ENCODE measurements around the gene HNRNPA2B1.
A peak's percentile ranks its signal among the peaks of the same experiment; 100 is the strongest.
"Not testable (repeated sequence)": the region's sequence is repeated elsewhere in the genome, so short reads cannot be mapped to it uniquely, and the experiment has no call there.

The HNRNPA2B1 gene

GRCh38 chr7:26202019-26202990 lies 1.8 kb upstream of the HNRNPA2B1 start:
- peak; percentile 29 for DNase-seq
- Mint-ChIP-seq H3K4me3 (peak overlapping the region; percentile 94 to 99), H3K9me3 (no peaks in the 10 kb centered on the region), H3K27me3 (peaks cover 0 to 8% of the 10 kb centered on the region in 2 donors), H3K27ac (peak overlapping the region; percentile 94), H3K4me1 (peaks cover 24 to 54% of the 10 kb centered on the region in 2 donors), H3K36me3 (peaks cover 36 to 54% of the 10 kb centered on the region in 2 donors)
- ATAC-seq (replicated peaks), result peak; percentile 1 to 2

DNA sequence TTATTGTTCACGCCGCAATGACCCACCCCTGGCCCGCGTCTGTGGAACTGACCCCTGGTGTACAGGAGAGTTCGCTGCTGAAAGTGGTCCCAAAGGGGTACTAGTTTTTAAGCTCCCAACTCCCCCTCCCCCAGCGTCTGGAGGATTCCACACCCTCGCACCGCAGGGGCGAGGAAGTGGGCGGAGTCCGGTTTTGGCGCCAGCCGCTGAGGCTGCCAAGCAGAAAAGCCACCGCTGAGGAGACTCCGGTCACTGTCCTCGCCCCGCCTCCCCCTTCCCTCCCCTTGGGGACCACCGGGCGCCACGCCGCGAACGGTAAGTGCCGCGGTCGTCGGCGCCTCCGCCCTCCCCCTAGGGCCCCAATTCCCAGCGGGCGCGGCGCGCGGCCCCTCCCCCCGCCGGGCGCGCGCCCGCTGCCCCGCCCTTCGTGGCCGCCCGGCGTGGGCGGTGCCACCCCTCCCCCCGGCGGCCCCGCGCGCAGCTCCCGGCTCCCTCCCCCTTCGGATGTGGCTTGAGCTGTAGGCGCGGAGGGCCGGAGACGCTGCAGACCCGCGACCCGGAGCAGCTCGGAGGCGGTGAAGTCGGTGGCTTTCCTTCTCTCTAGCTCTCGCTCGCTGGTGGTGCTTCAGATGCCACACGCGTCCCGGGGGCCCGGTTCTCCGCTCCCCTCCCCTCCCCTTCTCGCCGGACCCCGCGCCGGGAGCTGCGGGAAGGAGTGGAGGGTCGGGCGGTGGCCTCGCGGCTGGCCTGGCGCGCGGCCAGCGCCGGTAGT lies 887 bp upstream of the HNRNPA2B1 start, which contains the start of gene CBX3:
TSS of gene CBX3 (plus strand) at position 499 of the 772 bp plus-strand sequence. CDS start 1,254 bp downstream, outside the sequence.
- H3K27me3 Mint-ChIP-seq, result peaks cover 0 to 8% of the 10 kb centered on the region in 2 donors
- peaks cover 40 to 56% of the 10 kb centered on the region in 2 donors for H3K36me3 Mint-ChIP-seq
- peak within 1 kb of the TSS; percentile 100 for H3K27ac Mint-ChIP-seq
- peak; percentile 92 for DNase-seq
- H3K9me3 Mint-ChIP-seq, result no peaks in the 10 kb centered on the region
- peak; percentile 56 to 61 for ATAC-seq (replicated peaks)
- H3K4me1 Mint-ChIP-seq, result peaks cover 28 to 58% of the 10 kb centered on the region in 2 donors
- peak within 1 kb of the TSS; percentile 94 to 99 for H3K4me3 Mint-ChIP-seq

GRCh38 chr7:26200038-26200443 lies 505 bp downstream of the HNRNPA2B1 start:
- peaks cover 0 to 8% of the 10 kb centered on the region in 2 donors for H3K27me3 Mint-ChIP-seq
- H3K4me1 Mint-ChIP-seq, result peaks cover 36 to 63% of the 10 kb centered on the region in 2 donors
- peak; percentile 24 to 25 for ATAC-seq (replicated peaks)
- DNase-seq, result peak; percentile 55
- H3K4me3 Mint-ChIP-seq, result peak overlapping the region; percentile 94 to 99
- H3K36me3 Mint-ChIP-seq, result peaks cover 49 to 64% of the 10 kb centered on the region in 2 donors
- H3K27ac Mint-ChIP-seq, result peak overlapping the region; percentile 100
- no peaks in the 10 kb centered on the region for H3K9me3 Mint-ChIP-seq

DNA sequence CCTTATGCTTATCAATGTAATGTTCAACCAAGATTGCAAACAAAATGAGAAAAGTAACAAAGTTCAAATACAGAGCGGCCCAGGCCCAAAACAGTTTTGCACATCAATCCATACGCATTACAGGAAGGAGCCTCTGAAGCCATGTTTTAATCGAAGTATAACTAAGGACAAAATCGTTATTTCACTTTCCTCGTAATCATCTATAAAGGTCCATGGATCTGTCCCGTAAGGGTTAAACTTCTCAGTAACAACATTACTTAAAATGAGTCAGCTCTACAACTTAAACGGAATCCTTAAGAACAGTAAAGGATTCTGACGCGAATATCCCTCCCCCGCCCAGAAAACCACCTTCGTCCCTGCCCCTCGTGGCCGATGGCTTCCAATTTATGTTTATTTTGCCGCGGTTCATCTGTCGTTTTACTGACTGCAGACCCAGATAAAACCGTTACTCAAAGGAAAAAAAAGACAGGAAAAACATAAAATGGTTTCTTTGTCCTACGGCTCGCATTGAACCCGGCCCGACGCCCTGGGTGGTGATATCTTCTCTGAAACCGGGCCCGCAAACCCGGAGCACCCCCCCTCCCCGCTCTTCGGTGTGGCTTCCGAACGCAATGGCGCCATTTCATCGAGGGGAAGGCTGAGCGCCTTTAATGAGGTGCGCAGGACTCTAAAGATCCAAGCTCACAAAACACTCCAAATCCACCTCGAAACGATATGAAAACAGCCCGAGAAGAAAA lies 1.1 kb downstream of the HNRNPA2B1 start:
- Mint-ChIP-seq H3K27me3 (peaks cover 0 to 8% of the 10 kb centered on the region in 2 donors), H3K27ac (peak overlapping the region; percentile 100), H3K9me3 (no peaks in the 10 kb centered on the region), H3K36me3 (peaks cover 52 to 65% of the 10 kb centered on the region in 2 donors), H3K4me3 (peak overlapping the region; percentile 94 to 99), H3K4me1 (peaks cover 37 to 62% of the 10 kb centered on the region in 2 donors)
- ATAC-seq (replicated peaks) (no peak), DNase-seq (peak; percentile 26)

- H3K36me3 Mint-ChIP-seq, result peaks cover 59 to 68% of the 10 kb centered on the region in 2 donors
These were observed 1.8 kb downstream of the HNRNPA2B1 start for GRCh38 chr7:26198781-26199169.

DNA sequence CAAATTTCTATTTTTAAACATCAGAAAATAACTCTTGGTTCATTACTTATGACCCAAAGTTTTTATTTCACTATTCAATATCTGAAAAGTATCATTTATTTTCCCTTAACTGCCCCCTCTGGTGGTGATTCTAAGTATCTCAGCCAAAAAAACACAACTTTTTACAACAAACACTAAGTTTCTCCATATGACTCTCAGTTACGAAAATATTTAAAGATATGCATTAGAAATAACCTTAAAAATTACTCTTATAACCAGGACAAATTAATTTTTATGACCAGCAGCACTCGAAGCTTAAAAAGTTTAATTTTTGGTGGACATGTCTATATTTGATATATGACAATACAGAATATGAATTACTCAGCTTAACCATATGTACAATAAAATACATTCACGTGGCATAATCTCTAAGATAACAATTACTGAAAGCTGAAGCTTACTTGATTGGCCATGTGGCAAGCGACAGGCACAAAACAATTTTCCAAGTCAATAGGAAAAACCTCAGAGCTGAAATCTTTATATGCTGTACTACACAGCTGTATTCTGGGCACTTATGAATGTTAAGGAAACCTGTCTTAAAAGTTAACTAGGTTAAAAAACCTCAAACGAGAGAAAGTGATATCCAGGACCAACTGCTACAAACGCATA lies 2.3 kb downstream of the HNRNPA2B1 start:
- Mint-ChIP-seq H3K4me1 (peaks cover 41 to 63% of the 10 kb centered on the region in 2 donors), H3K27ac (peak overlapping the region; percentile 100), H3K36me3 (peaks cover 64 to 73% of the 10 kb centered on the region in 2 donors), H3K4me3 (peak overlapping the region; percentile 94 to 99), H3K27me3 (peaks cover 0 to 8% of the 10 kb centered on the region in 2 donors), H3K9me3 (no peaks in the 10 kb centered on the region)
- ATAC-seq (replicated peaks), result no peak
- no peak for DNase-seq

More at GRCh38 chr7:26198781-26199169, 1.8 kb downstream of the HNRNPA2B1 start:
- Mint-ChIP-seq H3K4me3 (peak overlapping the region; percentile 94 to 99), H3K4me1 (peaks cover 37 to 62% of the 10 kb centered on the region in 2 donors), H3K27ac (peak overlapping the region; percentile 100), H3K27me3 (peaks cover 0 to 8% of the 10 kb centered on the region in 2 donors), H3K9me3 (no peaks in the 10 kb centered on the region)
- DNase-seq (no peak), ATAC-seq (replicated peaks) (no peak)

GRCh38 chr7:26197153-26198115 lies 3.1 kb downstream of the HNRNPA2B1 start:
- Mint-ChIP-seq H3K27me3 (peaks cover 0 to 8% of the 10 kb centered on the region in 2 donors), H3K4me3 (peak overlapping the region; percentile 94 to 99), H3K36me3 (peaks cover 73 to 79% of the 10 kb centered on the region in 2 donors), H3K9me3 (no peaks in the 10 kb centered on the region), H3K4me1 (peaks cover 43 to 65% of the 10 kb centered on the region in 2 donors), H3K27ac (peak overlapping the region; percentile 100)
- peak; percentile 40 to 44 for ATAC-seq (replicated peaks)
- DNase-seq, result no peak

DNA sequence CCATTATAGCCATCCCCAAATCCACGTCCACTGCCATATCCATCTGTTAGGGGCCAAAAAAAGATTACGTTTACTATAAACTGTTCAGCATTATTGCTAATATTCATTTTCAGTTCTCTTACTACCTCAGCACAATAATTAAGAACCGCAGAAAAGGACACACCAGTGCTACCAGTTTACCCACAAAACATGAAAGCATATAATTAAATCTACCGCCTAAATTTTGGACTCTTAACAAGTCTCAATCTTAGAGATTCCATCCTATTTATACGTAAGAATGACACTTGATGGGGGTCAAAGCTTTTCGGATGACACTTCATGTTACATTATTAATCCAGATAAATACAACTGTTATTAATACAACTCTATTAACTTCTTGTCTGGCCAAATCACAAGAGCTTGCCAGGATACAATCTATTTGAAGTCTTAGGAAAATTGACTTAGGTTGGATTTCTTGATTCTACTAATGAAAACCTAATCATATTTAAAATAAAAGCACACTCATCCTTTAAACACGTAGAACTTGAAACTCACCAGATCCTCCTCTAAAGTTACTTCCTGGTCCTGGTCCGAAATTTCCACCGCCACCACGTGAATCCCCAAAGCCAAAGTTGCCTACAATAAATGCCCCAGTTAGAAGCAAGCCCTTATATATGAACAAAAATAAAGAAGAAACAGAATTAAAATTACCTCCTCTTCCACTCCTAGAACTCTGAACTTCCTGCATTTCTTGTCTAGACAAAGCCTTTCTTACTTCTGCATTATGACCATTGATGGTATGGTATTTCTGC lies 4.5 kb downstream of the HNRNPA2B1 start:
- peaks cover 80 to 85% of the 10 kb centered on the region in 2 donors for H3K36me3 Mint-ChIP-seq
- DNase-seq, result no peak

DNA sequence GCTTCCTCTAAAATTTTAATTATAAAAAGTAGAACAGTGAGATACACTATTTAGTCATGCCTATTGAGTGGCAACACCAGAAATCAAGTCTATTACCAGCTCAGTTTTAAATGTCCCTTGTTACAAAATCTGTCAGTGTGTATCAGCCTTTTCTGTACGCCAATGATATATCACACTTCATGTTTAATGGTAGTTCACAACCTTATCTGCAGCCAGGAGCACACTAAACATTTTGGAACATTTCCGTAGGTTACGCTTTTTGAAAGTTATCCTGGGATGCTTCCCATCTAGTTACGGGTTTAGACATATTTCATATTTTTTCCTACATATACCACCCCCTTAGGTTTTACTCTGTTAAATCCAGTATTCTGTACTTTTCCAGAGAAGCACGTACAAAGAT lies 5.4 kb downstream of the HNRNPA2B1 start:
- H3K4me1 Mint-ChIP-seq, result peaks cover 47 to 76% of the 10 kb centered on the region in 2 donors
- H3K27ac Mint-ChIP-seq, result peak overlapping the region; percentile 65
- ATAC-seq (replicated peaks), result no peak

More for the DNA sequence above, 4.5 kb downstream of the HNRNPA2B1 start:
- Mint-ChIP-seq H3K27me3 (peaks cover 0 to 8% of the 10 kb centered on the region in 2 donors), H3K27ac (peak overlapping the region; percentile 96), H3K9me3 (no peaks in the 10 kb centered on the region), H3K4me3 (peak overlapping the region; percentile 81 to 94), H3K4me1 (peaks cover 48 to 72% of the 10 kb centered on the region in 2 donors)
- no peak for ATAC-seq (replicated peaks)

GRCh38 chr7:26194764-26195163 lies 5.8 kb downstream of the HNRNPA2B1 start:
- DNase-seq; H3K9me3 Mint-ChIP-seq; H3K27me3 Mint-ChIP-seq; ATAC-seq (replicated peaks): not testable (repeated sequence)
- peaks cover 45 to 75% of the 10 kb centered on the region in 2 donors for H3K4me1 Mint-ChIP-seq
- H3K4me3 Mint-ChIP-seq, result peak overlapping the region; percentile 70 to 74
- H3K27ac Mint-ChIP-seq, result peak overlapping the region; percentile 92
- peaks cover 83 to 85% of the 10 kb centered on the region in 2 donors for H3K36me3 Mint-ChIP-seq

More for the DNA sequence above, 5.4 kb downstream of the HNRNPA2B1 start:
- no peak for DNase-seq
- Mint-ChIP-seq H3K36me3 (peaks cover 84 to 88% of the 10 kb centered on the region in 2 donors), H3K4me3 (peak overlapping the region; percentile 22 to 36), H3K27me3 (peaks cover 0 to 5% of the 10 kb centered on the region in 2 donors), H3K9me3 (no peaks in the 10 kb centered on the region)

- Mint-ChIP-seq H3K27ac (peak overlapping the region; percentile 92), H3K36me3 (peaks cover 77 to 84% of the 10 kb centered on the region in 2 donors), H3K4me1 (peaks cover 49 to 77% of the 10 kb centered on the region in 2 donors), H3K4me3 (peak overlapping the region; percentile 70 to 74), H3K27me3 (no peaks in the 10 kb centered on the region), H3K9me3 (no peaks in the 10 kb centered on the region)
- ATAC-seq (replicated peaks) (peak in 1 of 2 donors; percentile 12), DNase-seq (no peak)
These were observed 6.9 kb downstream of the HNRNPA2B1 start for GRCh38 chr7:26193432-26194207.
